ENCODE measurements around the gene GDF15.
"Not testable (repeated sequence)": the region's sequence is repeated elsewhere in the genome, so short reads cannot be mapped to it uniquely, and the experiment has no call there.

The GDF15 gene

GRCh38 chr19:18342090-18342632 is 43.8 kb upstream of the GDF15 start:
- no peak overlapping the region for H3K4me3 ChIP-seq (ENCODE audit: low read depth, low read length)
- no peak for DNase-seq (ENCODE audit: low read depth)
- TF ChIP-seq CTCF (IDR thresholded peaks at IDR 0.05; ENCODE audit: low read depth, low read length): no peak
- TF ChIP-seq, protein P1, sequence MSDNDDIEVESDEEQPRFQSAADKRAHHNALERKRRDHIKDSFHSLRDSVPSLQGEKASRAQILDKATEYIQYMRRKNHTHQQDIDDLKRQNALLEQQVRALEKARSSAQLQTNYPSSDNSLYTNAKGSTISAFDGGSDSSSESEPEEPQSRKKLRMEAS (IDR thresholded peaks at IDR 0.05; ENCODE audit: low read depth, low read length): no peak

DNA sequence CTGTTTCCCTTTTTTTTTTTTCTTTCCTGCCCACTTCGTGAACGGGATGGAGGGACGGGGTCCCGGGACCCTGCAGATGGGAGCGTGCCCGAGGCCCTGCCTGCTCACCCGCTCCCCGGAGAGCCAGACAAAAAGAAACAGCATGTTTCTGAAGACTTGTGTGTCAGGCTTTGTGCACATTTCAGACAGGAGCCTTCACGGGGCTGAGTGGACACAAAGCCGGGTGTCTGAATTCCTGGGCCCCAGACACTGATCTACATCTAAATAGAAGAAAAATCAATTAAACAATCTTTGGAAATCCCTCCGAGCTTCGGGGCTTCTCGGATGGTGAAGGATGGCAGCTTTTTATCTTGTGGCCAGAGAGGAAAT is 41.4 kb upstream of the GDF15 start:
- DNase-seq (ENCODE audit: low read depth): no peak
- no peak overlapping the region for H3K4me3 ChIP-seq (ENCODE audit: low read depth, low read length)
- TF ChIP-seq CTCF (IDR thresholded peaks at IDR 0.05; ENCODE audit: low read depth, low read length): no peak
- no peak for TF ChIP-seq POLR2A (IDR thresholded peaks at IDR 0.05; ENCODE audit: extremely low read depth, insufficient read length)
- TF ChIP-seq, protein P1 (IDR thresholded peaks at IDR 0.05; ENCODE audit: low read depth, low read length): no peak
- TF ChIP-seq MYC (IDR thresholded peaks at IDR 0.05; ENCODE audit: low read depth, low read length): no peak

DNA sequence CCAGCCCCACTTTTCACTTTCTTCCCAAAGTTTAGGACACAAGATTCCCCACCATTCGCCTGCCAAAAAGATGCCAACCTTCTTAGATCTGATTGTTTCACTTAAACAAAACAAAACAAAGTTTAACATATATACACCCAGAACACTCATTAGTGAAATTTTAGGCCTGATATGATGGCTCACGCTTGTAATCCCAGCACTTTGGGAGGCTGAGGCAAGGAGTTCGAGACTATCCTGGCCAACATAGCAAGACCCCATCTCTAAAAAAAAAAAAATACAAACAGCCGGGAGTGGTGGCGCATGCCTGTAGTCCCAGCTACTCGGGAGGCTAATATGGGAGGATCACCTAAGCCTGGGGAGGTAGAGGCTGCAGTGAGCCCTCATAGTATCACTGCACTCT is 40.7 kb upstream of the GDF15 start:
- no peak for TF ChIP-seq POLR2A (IDR thresholded peaks at IDR 0.05; ENCODE audit: extremely low read depth, insufficient read length)
- TF ChIP-seq, protein P1 (IDR thresholded peaks at IDR 0.05; ENCODE audit: low read depth, low read length): no peak
- TF ChIP-seq MYC (IDR thresholded peaks at IDR 0.05; ENCODE audit: low read depth, low read length): no peak
- TF ChIP-seq CTCF (IDR thresholded peaks at IDR 0.05; ENCODE audit: low read depth, low read length): no peak
- no peak for DNase-seq (ENCODE audit: low read depth)
- no peak overlapping the region for H3K4me3 ChIP-seq (ENCODE audit: low read depth, low read length)

DNA sequence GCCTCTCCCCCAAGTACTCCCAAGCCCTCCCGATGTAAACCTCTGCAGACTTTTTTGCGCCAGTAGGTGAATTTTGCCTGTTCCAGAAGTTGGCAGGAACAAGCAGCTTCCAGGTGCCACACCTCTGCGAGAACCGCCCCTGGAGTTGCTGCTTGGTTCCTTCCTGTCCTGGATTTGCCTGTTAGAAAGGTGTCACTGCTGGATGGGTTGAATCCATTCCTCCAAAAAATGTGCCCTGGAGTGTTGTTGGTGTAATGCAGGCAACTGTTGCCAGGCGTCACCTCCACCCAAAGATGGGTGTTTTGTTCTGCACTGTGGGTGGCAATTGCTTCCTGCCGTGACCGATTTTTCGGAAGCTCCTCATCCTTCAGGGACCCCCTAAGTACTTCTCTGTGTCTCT is 39.9 kb upstream of the GDF15 start:
- no peak overlapping the region for H3K4me3 ChIP-seq (ENCODE audit: low read depth, low read length)
- no peak for DNase-seq (ENCODE audit: low read depth)
- TF ChIP-seq, protein P1 (IDR thresholded peaks at IDR 0.05; ENCODE audit: low read depth, low read length): no peak
- TF ChIP-seq MYC (IDR thresholded peaks at IDR 0.05; ENCODE audit: low read depth, low read length) (no peak), POLR2A (IDR thresholded peaks at IDR 0.05; ENCODE audit: extremely low read depth, insufficient read length) (no peak), CTCF (IDR thresholded peaks at IDR 0.05; ENCODE audit: low read depth, low read length) (no peak)

DNA sequence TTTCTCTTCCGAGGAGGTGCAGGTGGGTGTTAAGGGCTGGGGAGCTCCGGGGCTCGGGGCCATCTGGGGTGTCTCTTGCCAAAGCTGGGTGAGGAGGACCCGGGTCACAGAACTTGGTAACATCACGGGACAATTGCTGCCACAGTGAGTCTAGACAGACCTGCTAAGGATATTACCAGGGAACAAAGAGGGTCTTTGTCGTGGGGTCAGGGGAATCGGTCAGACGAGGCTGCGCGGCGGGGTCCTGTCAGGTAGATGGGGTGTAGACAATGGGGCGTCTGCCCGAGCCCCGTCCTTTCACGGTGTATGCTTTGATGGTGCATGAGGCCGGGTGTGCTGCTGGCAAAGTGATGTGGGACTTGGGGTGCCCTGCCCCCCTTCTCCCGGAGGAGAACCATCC is 37.8 kb upstream of the GDF15 start:
- TF ChIP-seq CTCF (IDR thresholded peaks at IDR 0.05; ENCODE audit: low read depth, low read length) (no peak), POLR2A (IDR thresholded peaks at IDR 0.05; ENCODE audit: extremely low read depth, insufficient read length) (no peak)
- H3K4me3 ChIP-seq (ENCODE audit: low read depth, low read length): no peak overlapping the region
- no peak for DNase-seq (ENCODE audit: low read depth)

- not testable (repeated sequence) for H3K4me3 ChIP-seq (ENCODE audit: low read depth, low read length); DNase-seq (ENCODE audit: low read depth)
Observed at GRCh38 chr19:18348818-18349339, 37.1 kb upstream of the GDF15 start.

Data from NB4 (cell line).